SKM-1 (cell line): ENCODE measurements around the gene PGD.
"Not testable (repeated sequence)": the region's sequence is repeated elsewhere in the genome, so short reads cannot be mapped to it uniquely, and the experiment has no call there.

ENCODE experiments used
- DNase-seq: peaks from one replicate; lab custom pipeline; 2025; ENCODE audit not compliant: unreplicated experiment; lab: John Stamatoyannopoulos, UW

PGD gene

DNA sequence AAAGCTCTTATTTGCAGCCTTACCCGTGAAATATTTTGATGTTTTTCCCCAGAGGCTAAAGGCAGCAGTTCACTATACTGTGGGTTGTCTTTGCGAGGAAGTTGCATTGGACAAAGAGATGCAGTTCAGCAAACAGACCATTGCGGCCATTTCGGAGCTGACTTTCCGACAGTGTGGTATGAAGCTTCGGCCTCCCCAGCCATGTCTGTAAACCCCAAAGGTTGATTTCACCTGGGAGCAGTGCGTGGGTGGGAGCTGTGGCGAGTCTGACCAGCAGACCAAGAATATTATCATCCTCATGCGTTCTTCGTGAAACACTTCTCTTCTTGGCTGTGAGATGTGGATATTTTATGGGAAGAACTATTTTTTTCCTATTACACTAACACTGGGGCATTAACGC, 34.9 kb downstream of the PGD start:
- no peak for DNase-seq

DNA sequence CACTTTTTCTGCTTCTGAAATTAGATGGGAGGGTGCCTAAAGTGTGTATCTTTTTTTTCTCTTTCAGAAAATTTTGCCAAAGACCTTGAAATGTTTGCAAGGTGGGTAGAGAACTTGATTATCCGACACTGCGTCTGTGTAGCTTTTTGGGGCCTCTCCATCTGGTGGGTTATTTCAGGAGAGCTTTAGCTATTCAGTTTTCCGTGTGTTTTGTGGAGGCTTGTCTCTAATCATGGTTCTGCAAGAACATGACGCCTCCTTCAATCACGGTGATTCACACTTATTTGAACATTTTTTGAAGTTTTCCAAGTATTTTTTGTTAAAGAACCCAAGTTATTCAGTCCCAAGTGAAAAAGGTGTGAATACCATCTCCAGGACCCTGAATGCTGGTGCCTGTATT, 35.7 kb downstream of the PGD start:
- no peak for DNase-seq

DNA sequence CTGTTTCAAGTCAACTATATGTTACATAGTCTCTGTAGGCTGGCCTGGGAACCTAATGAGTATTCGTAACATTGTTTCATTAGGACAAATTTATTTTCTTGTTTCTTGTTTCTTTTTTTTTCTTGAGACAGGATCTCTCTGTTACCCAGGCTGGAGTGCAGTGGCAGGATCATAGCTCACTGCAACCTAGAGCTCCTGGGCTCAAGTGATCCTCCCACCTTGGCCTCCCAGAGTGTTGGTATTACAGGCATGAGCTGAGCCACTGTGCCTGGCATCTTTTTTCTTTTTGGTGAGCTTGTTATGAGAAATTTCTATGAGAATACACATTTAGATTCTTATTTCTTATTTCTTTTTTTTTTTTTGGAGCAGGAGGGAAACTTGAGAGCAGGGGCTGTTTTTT, 38.2 kb downstream of the PGD start:
- DNase-seq: no peak

- no peak for DNase-seq
These were observed 39.9 kb downstream of the PGD start for GRCh38 chr1:10438677-10439163.

- DNase-seq: no peak
These were observed 41.4 kb downstream of the PGD start for GRCh38 chr1:10440305-10440704.

DNA sequence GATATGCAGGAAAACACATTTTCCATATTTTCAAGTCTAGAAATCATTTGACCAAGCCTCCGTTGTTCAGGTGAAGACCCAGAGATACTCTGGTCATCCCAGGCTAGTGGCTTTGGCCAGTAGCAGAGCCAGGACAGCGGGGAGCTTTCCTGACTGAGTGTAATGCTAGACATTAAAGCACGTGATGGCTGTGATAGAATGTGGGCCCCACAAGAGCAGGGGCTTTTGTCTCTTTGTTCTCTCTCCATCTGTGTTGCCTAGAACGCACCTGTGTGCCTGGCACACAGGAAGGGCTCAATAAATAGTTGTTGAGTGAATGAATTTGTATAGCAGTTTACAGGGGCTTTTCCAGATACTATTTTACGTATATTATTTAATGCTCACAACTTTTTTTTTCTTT, 41.9 kb downstream of the PGD start:
- no peak for DNase-seq

- no peak for DNase-seq
These were observed 45.4 kb downstream of the PGD start for GRCh38 chr1:10444248-10444647.

- DNase-seq: no peak
These were observed 46.0 kb downstream of the PGD start for GRCh38 chr1:10444795-10445397.

- no peak for DNase-seq
These were observed 48.0 kb downstream of the PGD start for GRCh38 chr1:10446790-10447422.

GRCh38 chr1:10449751-10450150, 50.9 kb downstream of the PGD start, which contains the start of gene CORT:
Gene CORT (plus strand): TSS chr1:10450031. CDS start chr1:10450224, 193 bp downstream.
- no peak for DNase-seq

DNA sequence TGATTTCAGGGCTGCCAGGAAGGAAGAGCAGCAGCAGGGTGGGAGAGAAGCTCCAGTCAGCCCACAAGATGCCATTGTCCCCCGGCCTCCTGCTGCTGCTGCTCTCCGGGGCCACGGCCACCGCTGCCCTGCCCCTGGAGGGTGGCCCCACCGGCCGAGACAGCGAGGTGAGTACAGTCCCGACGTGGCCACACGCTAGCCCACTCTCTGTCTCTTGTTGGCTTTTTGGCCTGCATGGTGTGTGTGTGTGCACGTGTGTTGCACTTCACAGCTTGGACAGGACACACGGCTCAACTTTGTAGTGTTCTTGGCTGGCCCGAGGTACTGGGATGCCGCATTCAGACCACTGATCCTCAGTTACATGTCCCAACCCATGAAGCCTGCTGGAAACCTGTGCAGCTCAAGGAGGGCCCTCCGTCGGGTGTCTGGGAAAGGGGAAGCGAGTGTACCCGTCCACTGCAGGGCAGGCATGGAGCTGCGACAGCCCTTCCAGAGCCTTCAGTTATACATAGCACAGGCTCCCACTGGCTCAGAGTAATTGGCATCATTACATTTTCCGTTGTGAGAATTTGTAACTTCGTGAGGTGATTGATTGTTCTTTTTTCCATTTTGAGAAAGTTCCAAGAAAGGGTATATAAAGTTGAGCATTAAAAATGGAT, 51.4 kb downstream of the PGD start:
- DNase-seq: no peak

DNA sequence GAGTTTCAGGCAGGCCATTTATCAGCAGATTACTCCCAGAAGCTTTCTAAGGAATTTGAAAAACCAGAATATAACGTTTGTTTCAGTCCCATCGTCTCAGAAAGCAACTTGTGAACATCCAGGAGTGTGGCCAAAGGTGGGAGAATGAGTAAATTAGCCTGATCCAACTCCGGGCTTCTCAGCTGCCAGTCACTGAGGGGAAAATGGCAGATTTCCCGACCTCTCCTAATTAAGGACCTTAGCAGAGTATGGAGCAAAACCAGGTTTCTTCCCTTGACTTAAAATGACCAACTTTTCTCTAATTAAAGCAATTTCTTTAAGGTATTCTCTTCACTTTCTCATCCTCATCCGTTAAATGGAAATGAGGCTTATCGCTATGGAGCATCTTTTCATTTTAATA, 52.0 kb downstream of the PGD start:
- no peak for DNase-seq

GRCh38 chr1:10451287-10451686, 52.4 kb downstream of the PGD start:
- no peak for DNase-seq

DNA sequence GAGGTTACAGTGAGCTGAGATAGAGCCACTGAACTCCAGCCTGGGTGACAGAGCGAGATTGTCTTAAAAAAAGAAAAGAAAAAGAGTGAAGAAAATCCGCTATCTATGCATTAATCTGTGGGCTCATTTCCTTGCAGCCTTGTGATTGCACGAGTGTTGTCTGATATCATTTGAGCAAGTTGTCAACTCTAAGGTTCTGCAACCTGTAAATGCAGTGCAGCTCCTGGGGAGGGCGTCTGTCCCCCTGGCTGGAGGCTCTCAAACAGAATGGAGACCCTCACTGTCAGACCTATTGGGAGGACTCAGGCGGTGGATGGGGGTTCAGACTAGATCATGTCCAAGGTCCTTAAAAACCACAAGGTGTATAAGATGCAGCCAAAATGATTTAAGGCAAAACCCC, 57.2 kb downstream of the PGD start:
- DNase-seq: no peak

DNA sequence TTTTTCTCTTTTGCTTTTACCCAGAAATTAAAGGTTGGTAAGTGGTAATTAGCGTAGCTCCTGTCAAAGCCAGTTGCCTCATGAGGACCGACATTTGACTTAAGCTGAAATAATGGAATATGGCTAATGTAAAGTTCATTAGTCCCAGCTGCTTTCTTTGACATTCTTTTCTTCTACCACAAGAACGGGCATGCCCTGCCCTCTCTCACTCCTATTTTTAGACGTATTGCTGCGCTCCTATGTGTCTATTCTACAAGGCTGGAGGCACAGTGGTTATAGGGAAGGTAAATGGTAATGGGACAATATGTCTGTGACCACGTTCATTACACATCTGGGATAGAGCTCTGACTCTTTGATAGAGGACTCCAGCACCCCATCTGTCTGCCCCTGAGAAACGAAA, 57.8 kb downstream of the PGD start:
- no peak for DNase-seq

DNA sequence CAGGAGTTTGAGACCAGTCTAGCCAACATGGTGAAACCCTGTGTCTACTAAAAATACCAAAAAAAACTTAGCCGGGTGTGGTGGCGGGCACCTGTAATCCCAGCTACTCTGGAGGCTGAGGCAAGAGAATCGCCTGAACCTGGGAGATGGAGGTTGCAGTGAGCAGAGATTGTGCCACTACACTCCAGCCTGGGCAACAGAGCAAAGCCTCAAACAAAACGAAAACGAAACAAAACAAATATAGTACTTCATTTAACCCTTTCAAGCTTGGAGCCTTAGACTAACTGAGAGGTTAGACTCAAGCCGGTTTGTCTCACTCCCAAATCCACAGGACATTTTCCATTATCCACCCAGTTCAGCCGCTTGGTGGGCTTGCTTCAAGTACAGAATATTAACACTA, 58.6 kb downstream of the PGD start:
- DNase-seq: not testable (repeated sequence)

- no peak for DNase-seq
These were observed 59.0 kb downstream of the PGD start for GRCh38 chr1:10457875-10458274.

- DNase-seq: no peak
These were observed 60.3 kb downstream of the PGD start for GRCh38 chr1:10459184-10459583.

- DNase-seq: no peak
These were observed 68.2 kb downstream of the PGD start for GRCh38 chr1:10467078-10467477.

- no peak for DNase-seq
These were observed 71.2 kb downstream of the PGD start for GRCh38 chr1:10470043-10470442.
